Measurements from ENCODE around the gene ZNF750. TPM values are rescaled to one million over a fixed set of nuclear protein-coding genes. Genes with fewer than 3 reads are reported as not detected.
A peak's percentile ranks its signal among the peaks of the same experiment; 100 is the strongest.

ZNF750 gene
- total and polyA plus RNA-seq, 2 of the 13 experiments (the other 11 are each of a cell fraction or from before 2014, with no cell fraction given): not detected

- TF ChIP-seq ZMAT3 (CRISPR knock-in tag; conservative IDR thresholded peaks at IDR 0.05) (0 out of 2 replicates have a peak, but pooled peaks have one; percentile 40), NR1H2 (CRISPR knock-in tag; IDR thresholded peaks at IDR 0.05; ENCODE audit: borderline replicate concordance, low read depth) (no peak), IKZF5 (CRISPR knock-in tag; IDR thresholded peaks at IDR 0.05) (peak; percentile 40; the same call in 1 of the 2 replicates), ZNF24 (IDR thresholded peaks at IDR 0.05) (no peak), ZNF496 (CRISPR knock-in tag; IDR thresholded peaks at IDR 0.05; ENCODE audit: insufficient replicate concordance) (no peak), GATAD2A (CRISPR knock-in tag; IDR thresholded peaks at IDR 0.05) (peak; percentile 80), JUND (CRISPR knock-in tag; IDR thresholded peaks at IDR 0.05) (peak; percentile 34; the same call in 1 of the 2 replicates), ZNF598 (CRISPR knock-in tag; IDR thresholded peaks at IDR 0.05; ENCODE audit: borderline replicate concordance) (peak; percentile 73; the same call in 1 of the 2 replicates), THAP11 (CRISPR knock-in tag; IDR thresholded peaks at IDR 0.05) (peak; percentile 55), ZNF3 (CRISPR knock-in tag; IDR thresholded peaks at IDR 0.05) (no peak), ZNF646 (CRISPR knock-in tag; IDR thresholded peaks at IDR 0.05) (peak; percentile 82), ZNF574 (CRISPR knock-in tag; IDR thresholded peaks at IDR 0.05) (0 out of 2 replicates have a peak, but pooled peaks have one; percentile 11), ZNF597 (CRISPR knock-in tag; IDR thresholded peaks at IDR 0.05) (no peak), ZNF839 (CRISPR knock-in tag; IDR thresholded peaks at IDR 0.05; ENCODE audit: borderline replicate concordance) (no peak)
These were observed 47.7 kb upstream of the ZNF750 start (continued) for GRCh38 chr17:82887255-82888164.
